Activated CD8-positive, alpha-beta memory T cell treated with anti-CD3 and anti-CD28 coated beads, Interleukin-2, amount 50 U/mL, for 48 hours (primary cell): ENCODE measurements around the gene PRPF8.
"Not testable (repeated sequence)": the region's sequence is repeated elsewhere in the genome, so short reads cannot be mapped to it uniquely, and the experiment has no call there.

Experiments used
- DNase-seq: peaks from one replicate; pipeline ENCODE4 v3.0.0-alpha.2; 2020

Gene PRPF8

DNA sequence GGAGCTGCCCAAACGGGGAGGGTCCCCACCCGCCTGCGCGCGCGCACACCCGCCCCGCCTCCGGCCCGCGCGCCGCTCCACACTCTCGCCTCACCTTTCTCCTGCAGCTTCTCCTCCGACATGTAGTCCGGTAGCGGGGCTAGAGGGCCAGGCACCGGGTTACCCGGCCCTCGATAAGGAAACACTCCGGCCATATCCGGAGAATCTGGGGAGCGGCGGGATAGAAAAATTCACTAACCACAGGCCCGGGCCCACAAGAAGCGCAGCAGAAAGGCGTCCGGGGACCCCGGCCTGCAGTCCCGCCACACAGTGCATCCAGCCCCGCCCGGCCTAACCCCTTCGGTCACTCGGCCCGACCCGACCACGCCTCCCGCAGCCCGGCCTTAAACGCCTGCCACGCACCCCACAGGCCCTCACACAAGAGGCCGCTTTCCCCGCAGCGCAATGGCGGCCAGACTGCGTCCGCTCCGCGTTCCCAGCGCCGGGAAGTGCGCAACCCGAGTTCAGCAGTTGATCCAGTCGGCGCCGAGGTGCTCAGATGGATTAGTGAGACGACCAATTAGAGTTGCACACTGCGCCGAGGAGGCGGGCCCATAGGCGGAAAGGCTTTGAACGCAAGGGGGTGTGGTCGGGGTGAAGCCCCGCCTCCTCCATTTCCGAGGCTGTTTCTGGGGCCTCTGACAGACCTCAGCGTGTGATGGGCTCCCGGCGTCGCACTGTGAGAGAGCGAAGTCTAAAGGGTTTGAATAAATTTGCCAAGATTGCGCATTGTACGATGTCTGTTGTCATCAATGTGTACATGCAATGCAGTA, at the start of gene PRPF8:
Gene PRPF8 (minus strand): TSS at position 490 of the 812 bp plus-strand sequence. CDS start 296 bp downstream, at position 194.
- peak; percentile 97 for DNase-seq

DNA sequence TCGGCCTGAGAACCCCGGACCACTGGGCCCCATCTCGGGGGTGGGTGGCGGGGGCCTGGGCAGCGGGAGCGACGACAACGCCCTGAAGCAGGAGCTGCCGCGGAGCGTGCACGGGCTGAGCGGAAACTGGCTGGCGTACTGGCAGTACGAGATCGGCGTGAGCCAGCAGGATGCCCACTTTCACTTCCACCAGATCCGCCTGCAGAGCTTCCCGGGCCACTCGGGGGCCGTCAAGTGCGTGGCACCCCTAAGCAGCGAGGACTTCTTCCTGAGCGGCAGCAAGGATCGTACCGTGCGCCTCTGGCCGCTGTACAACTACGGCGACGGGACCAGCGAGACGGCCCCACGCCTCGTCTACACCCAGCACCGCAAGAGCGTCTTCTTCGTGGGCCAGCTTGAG, 49.1 kb upstream of the PRPF8 start:
- DNase-seq = no peak

DNA sequence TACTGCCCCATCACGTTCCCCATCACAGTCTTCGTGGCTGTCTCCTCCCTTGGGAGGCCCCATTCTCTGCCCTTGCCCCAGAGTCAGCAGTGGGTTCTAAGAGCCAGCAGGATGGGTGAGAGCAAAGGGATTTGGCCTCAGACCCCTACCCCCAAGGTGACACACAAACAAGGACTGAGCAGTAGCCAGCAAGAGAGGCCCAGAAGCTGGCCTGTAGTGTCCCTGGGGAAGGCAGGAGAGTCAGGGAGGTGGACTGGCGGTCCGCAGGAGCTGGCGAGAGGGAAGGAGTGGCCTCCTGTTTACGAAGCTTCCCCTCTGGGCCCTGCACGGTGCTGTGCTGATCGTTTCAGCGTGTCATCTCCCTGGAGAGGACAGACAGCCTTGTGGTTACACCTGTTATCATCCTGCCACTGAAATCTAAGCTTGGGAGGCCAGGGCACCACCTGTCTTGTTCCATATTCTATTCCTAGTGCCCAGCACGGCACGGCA, 48.2 kb upstream of the PRPF8 start:
- DNase-seq = no peak

DNA sequence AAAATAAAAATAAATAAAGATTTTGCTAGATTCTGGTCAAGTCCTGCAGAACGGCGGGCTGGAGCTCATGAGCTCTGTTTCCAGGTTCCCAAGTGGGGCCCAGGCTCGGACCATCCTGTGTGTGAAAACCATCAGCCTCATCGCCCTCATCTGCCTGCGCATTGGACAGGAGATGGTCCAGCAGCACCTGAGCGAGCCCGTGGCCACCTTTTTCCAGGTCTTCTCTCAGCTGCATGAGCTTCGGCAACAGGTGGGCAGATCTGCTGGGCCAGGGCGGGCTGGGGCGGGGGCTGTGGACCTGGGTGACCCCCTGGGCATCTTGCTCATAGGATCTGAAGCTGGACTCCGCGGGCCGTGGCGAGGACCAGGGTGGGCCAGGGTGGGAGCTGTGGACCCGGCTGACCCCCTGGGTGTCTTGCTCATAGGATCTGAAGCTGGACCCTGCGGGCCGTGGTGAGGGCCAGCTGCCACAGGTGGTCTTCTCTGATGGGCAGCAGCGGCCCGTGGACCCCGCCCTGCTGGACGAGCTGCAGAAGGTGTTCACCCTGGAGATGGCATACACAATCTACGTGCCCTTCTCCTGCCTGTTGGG, 47.7 kb upstream of the PRPF8 start:
- no peak for DNase-seq

DNA sequence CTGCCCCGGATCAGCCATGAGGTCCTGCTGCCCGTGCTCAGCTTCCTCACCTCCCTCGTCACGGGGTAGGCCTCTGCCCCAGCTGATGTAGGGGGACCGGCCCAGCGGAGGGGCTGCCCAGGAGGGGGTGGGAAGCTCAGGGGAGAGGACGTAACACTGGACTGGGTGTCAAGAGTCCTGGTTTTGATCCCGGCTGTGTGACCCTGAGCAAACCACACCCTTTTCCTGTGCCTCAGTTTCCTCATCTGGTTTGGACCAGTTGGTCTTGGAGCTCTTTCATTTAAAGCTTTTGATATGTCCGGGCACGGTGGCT, 46.5 kb upstream of the PRPF8 start:
- DNase-seq = no peak

DNA sequence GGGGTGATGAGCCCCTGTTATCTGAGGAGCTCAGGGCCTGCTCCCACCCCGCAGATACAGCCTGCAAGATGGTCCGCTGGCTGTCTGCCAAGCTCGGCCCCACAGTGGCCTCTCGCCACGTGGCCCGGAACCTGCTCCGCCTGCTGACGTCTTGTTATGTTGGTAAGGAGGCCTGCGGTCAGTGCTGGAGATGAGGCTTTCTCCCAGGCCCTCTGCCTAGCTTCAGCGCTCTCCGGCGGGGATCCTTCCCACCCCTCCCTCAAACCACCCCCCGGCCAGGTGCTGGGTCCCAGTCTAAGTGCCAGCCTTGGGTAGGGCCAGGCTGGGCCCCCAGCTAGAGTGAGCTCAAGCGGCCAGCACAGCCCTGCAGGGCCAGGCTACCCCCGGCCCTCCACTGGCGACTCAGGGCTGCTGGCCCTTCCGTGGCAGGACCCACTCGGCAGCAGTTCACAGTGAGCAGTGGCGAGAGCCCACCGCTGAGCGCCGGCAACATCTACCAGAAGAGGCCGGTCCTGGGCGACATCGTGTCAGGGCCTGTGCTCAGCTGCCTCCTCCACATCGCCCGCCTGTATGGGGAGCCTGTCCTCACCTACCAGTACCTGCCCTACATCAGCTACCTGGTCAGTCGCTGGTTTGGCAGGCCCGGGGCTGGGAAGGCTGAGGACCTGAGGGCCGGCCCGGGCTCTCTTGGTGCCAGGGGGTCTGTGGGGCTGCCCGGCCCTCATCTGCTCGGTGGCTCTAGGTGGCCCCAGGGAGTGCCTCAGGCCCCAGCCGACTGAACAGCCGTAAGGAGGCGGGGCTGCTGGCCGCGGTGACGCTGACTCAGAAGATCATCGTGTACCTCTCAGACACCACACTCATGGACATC, 45.9 kb upstream of the PRPF8 start:
- no peak for DNase-seq

DNA sequence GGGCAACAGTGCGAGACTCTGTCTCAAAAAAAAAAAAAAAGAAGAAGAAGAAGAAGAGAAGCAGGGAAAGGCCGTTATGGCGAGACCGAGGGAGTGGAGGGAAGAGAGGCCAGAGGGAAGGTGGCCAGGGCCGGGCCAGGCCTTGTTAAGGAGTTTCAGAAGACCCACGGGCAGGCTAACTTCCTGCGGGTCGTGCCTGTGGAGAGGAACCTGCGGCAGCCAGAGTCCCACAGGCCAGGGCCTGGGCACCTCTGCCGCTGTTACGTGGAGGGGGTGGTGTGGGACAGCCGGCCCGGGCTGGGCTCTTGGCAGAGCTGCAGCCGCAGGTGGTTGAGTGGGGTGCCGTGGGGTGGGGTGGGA, 45.3 kb upstream of the PRPF8 start:
- no peak for DNase-seq

DNA sequence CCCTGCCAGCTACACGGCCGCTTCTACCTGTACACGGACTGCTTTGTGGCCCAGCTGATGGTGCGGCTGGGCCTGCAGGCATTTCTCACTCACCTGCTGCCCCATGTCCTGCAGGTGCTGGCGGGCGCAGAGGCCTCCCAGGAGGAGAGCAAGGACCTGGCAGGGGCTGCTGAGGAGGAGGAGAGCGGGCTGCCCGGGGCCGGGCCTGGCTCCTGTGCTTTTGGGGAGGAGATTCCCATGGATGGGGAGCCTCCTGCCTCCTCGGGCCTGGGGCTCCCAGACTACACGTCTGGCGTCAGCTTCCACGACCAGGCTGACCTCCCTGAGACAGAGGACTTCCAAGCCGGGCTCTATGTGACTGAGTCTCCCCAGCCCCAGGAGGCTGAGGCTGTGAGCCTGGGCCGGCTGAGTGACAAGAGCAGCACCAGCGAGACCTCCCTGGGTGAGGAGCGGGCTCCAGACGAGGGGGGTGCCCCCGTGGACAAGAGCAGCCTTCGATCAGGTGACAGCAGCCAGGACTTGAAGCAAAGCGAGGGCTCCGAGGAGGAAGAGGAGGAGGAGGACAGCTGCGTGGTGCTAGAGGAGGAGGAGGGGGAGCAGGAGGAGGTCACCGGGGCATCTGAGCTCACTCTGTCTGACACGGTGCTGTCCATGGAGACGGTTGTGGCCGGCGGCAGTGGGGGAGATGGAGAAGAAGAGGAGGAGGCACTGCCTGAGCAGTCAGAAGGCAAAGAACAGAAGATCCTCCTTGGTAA, 43.4 kb upstream of the PRPF8 start:
- no peak for DNase-seq

DNA sequence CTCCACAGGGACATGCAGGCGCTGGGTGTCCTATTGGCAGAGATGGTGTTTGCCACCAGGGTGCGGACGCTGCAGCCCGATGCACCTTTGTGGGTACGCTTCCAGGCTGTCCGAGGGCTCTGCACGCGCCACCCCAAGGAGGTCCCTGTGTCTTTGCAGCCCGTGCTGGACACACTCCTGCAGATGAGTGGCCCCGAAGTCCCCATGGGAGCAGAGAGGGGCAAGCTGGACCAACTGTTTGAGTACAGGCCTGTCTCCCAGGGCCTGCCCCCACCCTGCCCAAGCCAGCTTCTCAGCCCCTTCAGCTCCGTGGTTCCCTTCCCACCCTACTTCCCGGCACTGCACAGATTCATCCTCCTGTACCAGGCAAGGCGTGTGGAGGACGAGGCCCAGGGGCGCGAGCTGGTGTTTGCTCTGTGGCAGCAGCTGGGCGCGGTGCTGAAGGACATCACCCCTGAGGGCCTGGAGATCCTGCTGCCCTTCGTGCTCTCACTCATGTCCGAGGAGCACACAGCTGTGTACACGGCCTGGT, 42.7 kb upstream of the PRPF8 start:
- DNase-seq = no peak

DNA sequence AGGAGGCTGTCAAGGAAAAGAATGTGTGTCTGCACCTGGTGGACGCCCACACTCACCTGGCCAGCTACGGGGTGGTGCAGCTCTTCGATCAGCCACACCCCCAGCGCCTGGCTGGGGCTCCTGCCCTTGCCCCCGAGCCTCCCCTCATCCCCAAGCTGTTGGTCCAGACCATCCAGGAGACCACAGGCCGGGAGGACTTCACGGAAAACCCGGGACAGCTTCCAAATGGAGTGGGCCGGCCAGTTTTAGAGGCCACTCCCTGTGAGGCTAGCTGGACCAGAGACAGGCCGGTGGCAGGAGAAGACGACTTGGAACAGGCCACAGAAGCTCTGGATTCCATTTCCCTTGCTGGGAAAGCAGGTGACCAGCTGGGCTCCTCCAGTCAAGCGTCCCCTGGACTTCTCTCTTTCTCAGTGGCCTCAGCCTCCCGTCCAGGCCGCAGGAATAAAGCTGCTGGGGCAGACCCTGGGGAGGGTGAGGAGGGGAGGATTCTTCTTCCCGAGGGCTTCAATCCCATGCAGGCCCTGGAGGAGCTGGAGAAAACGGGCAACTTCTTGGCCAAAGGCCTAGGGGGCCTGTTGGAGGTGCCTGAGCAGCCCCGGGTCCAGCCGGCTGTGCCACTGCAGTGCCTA, 42.1 kb upstream of the PRPF8 start:
- DNase-seq = no peak

DNA sequence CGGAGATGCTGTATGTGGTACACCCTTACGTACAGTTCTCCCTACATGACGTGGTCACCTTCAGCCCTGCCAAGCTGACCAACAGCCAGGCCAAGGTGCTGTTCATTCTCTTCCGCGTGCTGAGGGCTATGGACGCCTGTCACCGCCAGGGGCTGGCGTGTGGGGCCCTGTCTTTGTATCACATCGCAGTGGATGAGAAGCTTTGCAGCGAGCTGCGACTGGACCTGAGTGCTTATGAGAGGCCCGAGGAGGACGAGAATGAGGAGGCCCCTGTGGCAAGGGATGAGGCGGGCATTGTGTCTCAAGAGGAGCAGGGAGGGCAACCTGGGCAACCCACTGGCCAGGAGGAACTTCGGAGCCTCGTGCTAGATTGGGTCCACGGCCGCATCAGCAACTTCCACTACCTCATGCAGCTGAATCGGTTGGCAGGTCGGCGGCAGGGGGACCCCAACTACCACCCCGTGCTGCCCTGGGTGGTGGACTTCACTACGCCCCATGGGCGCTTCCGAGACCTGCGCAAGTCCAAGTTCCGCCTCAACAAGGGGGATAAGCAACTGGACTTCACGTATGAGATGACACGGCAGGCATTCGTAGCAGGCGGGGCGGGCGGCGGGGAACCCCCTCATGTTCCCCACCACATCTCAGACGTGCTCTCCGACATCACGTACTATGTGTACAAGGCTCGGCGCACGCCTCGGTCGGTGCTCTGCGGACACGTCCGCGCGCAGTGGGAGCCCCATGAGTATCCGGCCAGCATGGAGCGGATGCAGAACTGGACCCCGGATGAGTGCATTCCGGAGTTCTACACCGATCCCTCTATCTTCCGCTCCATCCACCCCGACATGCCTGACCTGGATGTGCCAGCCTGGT, 41.2 kb upstream of the PRPF8 start:
- no peak for DNase-seq

DNA sequence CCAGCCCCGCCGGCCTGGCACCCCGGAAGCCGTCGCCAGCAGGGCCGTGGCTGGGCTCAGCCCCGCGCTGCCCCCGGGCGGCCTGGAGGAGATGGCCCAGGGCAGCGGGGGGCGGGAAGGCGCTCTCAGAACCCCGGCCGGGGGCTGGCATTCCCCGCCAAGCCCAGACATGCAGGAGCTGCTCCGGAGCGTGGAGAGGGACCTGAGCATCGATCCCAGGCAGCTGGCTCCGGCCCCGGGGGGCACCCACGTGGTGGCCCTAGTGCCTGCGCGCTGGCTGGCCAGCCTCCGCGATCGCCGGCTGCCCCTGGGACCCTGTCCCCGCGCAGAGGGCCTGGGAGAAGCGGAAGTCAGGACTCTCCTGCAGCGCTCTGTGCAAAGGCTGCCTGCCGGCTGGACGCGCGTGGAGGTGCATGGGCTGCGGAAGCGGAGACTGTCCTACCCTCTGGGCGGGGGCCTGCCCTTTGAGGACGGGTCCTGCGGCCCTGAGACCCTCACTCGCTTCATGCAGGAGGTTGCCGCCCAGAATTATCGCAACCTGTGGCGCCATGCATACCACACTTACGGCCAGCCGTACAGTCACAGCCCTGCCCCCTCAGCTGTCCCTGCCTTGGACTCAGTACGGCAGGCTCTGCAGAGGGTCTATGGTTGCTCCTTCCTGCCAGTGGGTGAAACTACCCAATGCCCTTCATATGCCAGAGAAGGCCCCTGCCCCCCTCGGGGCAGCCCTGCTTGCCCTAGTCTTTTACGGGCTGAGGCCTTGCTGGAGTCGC, 40.4 kb upstream of the PRPF8 start:
- DNase-seq = no peak

DNA sequence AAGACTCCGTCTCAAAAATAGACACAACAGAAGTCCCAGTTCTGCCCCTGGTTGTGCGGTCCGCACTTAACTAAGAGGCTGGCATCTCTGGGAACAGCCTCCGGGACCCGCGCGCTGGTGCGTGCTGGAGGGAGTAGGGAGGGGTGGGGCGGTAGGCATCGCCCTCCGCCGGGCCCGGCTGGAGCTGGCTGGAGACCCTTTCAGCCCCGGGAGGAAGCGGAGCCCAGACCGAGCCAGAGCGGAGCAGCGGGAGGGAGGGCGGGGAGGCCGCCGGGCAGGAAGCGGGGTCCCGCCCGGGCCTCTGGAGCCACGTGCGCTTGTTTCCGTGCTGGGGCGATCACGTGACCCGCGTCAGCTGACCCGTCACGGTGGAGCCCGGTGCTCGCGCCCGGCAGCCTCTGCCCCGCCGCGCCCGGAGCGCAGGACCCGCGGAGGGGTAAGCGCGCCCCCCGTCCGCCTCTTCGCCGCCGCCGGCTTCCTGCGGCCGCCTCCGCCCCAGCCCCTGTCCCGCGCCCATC, 39.7 kb upstream of the PRPF8 start, which contains the start of gene WDR81:
Gene WDR81 (plus strand): TSS at position 354 of the 518 bp plus-strand sequence. CDS start 256 bp downstream, outside the sequence.
- peak; percentile 93 for DNase-seq

DNA sequence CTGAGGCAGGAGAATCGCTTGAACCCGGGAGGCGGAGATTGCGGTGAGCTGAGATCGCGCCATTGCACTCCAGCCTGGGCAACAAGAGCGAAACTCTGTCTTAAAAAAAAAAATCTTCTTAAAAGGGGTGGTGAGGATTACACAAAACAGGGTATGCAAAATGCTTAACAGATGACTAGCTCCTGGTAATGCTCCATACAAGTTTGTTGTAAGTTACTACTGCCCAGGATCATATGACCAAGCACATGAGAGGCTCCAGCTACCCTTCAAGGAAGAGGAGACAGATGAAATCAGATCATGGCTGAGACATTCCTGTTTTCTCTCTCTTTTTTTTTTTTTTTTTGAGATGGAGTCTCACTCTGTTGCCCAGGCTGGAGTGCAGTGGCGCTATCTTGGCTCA, 37.4 kb upstream of the PRPF8 start:
- not testable (repeated sequence) for DNase-seq

DNA sequence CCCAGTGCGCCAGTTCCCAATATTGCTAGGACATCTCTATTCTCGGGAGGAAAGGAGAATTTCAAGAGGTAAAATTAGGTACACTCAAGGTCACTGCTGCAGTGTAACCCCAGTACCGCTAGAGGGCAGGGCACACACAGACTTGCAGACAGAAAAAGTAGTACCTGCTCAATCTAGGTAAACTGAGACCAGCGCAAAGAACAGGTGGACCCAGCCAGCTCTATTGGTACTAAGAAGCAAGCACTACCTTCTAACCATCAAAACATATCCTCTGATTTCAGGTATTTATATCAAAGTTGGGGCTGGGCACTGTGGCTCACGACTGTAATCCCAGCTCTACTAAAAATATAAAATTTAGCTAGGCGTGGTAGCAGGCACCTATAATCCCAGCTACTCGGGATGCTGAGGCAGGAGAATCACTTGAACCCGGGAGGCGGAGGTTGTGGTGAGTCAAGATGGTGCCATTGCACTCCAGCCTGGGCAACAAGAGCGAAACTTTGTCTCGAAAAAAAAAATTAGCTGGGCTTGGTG, 36.3 kb upstream of the PRPF8 start:
- peak; percentile 80 for DNase-seq

DNA sequence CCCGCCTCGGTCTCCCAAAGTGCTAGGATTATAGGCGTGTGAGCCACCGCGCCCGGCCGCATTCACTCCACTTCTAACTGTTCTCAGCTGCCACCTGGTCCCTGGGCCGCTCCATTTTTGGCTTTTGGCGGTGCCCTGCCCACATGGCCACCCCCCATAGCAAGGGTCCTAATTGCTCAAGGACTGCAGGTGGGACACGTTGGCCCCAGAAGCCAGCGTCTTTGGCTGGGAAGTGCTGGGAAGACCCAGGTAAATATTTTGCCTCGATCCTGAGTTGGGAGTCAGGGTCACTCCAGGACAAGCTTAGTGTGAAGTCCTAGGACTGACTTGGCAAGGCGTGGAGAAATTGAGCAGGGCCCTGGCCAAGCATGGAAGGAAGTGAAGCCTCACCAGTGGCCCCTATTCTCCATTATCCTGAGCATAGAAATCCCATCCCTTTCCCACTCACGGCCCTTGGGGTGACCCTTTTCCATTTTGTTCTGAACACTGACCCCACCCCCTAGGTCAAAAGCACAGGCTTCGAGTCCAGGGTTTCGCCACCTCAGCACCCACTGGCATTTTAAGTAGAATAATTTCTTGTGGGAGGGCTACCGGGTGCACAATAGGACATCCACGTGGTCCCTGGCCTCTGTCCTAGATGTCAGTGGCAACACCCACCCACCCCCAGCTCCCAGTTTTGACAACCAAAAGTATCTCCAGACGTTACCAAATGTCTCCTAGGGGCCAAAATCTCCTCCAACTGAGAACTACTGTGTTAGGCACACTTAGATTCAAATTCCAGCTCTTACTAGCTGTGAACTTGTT, 33.9 kb upstream of the PRPF8 start:
- no peak for DNase-seq

DNA sequence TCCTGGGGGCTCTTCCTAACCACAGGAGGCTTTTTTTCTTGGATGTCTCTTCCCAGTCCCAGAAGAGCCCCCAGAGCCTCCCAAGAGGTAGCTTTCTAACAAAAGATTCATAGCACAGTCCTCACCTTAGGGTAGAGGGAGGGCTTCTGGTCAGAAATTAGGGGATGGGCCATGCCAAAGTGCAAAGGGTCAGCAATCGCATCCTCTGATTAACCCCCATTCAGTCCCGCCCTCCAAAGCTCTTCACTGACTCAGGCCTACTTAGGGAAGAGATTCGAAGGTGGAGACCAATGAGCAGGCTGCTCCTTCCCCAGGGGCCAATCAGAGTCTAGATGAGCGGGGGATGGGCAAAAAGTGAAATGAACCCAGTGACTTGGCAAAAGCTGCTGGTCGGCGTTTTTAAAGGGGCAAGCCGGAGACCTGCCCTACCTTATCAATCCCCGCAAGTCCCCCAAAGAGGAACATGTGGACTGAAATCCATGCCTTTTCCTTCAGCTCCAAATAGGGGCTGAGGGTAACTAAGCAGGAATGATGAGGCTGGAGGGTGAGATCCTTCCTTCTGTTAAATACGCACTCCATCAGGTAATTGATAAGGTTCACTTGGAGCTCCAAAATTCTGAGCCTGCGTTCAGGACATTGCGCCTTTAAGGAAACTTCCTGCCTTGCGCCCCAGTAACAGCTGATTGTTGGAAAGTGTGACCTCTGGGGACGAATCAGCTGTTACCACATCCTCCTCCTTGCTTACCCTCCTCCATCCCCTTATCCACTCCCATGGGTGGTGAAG, 32.4 kb upstream of the PRPF8 start:
- peak; percentile 85 for DNase-seq
